CD4-positive, alpha-beta T cell treated with Interleukin-6 at 100 ng/mL for 8 hours (primary cell): Measurements from ENCODE around the gene PIRT.

Source experiments
- DNase-seq: peaks from one replicate; pipeline ENCODE4 v3.0.0-alpha.2; 2020; ENCODE audit warnings: mixed read lengths, low spot score

Gene PIRT

DNA sequence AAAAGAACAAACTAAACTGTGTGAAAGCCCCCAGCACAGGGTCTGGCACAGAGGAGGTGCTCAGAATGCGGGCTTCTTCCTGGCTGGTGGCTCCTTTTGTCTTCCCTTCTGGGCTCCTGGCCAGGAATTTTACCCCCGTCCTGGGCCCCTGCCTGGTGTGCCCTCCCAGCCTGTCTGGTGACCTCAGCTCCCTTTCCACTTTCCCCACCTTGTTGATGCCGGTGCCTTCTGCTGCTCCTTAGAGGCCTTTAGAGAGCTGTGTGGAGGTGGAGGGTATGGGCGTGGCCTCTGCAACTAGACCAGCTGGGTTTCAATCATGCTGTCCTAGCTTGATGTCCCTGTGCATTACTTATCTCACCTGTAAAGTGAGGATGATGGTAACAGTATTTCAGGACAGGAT lies 16.8 kb downstream of the PIRT start:
- DNase-seq = no peak

DNA sequence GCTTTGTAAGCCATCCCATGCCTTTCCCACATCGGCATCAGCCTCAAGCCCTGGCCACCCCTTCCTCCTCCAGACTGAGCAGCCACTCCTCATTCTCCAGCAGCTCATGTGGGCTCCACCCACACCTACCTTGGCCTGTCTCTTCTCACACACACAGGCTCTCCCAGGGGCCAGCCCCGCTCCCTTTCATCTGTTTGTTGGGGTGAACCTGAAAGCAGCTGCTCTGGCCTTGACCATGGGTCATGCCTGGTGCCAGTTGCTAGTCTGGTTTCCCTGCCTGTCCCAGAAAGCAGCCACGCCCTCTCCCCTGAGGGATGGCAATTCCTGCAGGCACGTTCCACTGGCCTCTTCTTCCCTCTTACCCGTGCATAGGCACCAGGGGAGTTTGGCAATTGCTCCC lies 22.6 kb downstream of the PIRT start:
- no peak for DNase-seq

DNA sequence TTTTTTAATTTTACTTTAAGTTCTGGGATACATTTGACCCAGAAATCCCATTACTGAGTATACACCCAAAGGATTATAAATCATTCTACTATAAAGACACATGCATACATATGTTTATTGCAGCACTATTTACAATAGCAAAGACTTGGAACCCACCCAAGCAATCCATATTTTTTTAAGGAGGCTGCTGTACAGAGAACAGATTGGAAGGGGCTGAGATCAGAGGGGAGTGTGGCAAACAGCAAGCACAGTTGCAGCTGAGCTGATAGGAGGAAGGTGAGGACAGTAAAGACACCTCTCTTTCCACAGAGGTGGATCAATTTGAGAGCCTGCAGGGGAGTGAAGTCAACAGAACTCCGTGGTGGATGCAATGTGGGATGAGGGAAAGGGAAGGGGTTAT lies 23.8 kb downstream of the PIRT start:
- DNase-seq = no peak

DNA sequence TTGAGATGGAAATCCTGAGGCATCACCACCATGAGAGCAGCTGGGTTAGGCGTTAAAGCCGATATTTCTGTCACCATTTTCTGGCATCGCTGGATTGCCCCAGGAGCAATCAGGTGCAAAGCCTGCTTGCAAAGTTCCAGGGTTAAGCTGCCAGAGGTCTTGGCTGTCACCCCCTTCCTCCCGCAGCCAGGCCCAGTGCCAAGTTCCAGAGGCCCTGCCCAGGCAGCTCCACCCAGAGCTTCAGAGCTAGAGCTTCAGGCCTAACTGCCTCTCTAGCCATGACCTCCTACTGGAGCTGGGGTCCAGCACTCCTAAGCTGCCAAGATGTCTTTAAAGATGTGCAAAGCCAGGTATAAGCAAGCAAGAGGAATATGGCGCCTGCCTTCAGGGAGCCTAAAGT lies 25.2 kb downstream of the PIRT start:
- DNase-seq = no peak

DNA sequence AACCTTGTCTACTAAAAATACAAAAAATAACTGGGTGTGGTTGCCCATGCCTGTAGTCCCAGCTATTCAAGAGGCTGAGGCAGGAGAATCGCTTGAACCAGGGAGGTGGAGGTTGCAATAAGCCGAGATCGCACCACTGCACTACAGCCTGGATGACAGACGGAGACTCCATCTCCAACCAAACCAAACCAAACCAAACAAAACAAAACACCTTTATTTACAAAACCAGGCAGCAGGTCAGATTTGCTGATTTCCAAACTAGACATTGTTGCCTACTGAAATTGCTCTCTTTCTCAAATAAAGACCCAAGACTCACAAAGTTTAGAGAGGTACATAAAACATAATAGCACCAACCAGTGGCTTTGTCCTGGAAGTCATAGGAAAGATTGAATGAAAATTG lies 28.3 kb downstream of the PIRT start:
- DNase-seq = no peak

DNA sequence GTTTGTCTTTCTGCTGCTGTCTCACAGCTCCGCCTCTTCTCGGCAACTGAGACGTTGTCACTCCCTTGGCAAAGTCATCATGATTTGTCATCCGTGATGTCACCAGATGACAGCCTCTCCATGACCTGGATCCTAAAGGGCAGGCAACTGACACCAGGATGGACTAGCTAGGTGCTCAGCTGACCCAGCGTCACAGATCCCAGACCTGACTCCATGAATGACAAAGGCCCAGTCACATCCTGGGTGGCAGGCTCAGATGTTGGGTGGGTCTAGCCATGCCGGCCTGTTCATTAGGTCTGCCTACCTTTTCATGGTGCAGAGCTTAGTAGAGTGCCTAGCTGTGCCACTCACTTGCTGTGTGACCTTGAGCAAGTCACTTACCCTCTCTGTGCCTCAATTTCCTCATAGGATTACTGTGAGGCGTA lies 30.2 kb downstream of the PIRT start:
- DNase-seq = no peak

DNA sequence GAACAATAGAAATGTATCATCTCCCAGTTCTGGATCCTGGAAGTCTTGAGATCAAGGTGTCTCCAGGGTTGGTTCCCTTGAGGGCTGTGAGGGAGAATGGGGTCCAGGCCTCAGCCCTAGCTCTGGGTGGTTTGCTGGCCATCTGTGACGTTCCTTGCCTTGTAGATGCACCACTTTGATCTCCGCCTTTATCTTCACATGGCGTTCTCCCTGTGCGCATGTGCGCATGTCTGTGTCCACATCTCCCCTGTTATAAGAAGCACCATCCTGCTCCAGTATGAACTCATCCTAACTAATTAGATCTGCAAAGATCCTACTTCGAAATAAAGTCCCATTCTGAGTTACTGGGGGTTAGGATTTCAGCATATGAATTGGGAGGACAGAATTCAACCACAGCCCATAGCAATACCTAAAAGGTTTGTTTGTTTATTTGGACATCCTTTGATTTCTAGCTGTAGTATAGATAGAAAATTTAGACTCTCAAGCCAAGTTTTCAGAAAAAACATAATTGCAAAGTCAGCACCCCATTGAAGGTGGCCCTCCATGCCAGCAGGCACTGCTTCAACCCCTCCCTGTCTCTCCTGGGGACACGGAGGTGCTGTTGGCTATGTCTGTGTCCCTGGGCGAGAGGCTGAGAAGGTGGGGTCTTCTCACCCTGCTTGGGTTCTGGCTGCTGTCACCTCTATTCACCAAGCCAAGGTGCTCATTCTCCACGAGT lies 31.2 kb downstream of the PIRT start:
- no peak for DNase-seq

DNA sequence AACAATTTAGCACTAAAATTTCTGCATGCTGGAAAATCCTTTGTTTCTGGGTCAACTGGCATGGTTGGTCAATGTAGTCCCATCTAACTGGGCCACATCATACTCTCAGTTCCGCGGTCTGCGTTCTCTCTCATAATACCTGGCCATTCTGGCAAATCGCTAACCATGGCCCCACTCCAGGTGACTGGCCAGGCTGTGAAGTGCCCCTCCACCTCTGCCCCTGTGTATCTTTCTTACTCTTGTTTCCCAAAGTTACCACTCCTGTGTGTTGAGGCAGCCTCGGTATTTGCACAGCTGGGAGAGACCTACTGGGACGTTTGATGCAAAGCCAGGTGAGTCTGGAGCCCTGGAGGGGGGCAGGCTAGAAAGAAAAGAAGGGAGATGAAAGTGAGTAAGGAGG lies 32.0 kb downstream of the PIRT start:
- DNase-seq = no peak

DNA sequence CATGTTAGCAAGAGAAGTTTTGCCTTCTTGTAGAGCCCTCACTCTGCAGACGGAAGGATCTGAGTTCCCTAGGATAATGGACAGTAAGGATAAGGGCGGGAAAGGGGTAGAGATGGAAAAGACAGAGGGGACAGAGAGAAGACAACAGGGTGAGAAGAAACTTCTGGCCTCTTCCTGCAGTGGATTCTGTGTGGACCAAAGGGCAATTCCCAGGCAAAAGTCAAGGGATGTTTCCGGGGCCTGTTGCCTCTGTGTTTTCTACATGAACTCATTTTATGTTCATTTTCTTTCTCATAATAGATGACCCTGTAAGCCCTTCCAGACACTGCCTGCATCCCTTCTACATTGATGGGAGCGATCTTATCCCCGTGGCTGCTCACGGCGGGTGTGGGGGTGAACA lies 33.3 kb downstream of the PIRT start:
- no peak for DNase-seq

DNA sequence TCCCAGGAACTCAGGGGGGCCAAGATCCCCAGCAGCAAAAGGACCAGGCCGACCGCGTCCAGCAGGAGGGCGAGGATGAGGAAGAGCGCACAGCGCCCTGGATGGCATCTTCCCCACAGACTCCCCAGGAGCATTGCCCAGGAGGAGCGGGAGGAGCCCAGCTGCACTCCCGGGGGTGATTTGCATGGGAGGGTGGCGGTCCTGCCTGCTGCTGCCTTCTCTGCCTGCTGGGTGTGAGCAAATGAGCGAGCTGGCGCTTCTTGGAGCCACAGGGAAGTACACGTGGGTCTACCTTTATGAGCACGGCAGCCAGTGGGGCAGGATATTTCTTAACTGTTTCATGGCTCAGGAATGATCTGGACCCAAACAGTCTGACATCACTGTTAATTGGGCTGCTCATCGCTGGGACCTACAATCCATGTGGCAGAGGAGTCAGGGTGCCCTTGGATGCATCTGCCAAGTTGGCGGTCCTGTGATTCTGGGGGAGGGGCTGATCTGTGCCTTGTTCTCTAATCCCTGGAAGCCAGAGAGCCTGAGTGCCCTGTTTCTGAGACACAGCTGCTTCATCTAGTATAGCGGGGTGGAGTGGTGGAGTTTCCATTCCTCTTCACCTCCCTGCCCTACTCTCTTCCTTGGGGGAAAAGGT lies 33.9 kb downstream of the PIRT start, which contains the start of gene TMEM238L:
TMEM238L (minus strand) TSS at position 270 of the 646 bp plus-strand sequence; CDS start at position 134, 136 bp downstream.
- no peak for DNase-seq

DNA sequence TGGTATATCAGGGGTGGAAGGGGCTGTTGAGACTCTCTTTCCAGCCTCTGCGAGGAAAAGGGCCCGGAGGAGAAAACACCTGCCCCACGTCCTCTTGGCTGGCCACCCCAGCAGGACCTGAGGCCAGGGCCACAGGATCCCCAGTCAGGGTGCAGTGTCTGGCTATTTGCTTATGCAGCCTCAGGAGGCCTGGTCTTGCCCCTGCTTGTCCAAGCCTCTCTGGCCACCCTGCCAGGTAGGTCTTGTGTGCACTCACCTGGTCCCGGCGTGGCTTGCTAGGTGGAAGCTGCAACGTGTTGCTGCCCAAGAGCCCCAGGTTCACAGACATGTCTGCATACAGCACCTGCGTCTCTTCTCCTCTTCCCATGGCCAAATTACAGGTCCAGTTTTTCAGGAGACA lies 34.5 kb downstream of the PIRT start:
- no peak for DNase-seq

DNA sequence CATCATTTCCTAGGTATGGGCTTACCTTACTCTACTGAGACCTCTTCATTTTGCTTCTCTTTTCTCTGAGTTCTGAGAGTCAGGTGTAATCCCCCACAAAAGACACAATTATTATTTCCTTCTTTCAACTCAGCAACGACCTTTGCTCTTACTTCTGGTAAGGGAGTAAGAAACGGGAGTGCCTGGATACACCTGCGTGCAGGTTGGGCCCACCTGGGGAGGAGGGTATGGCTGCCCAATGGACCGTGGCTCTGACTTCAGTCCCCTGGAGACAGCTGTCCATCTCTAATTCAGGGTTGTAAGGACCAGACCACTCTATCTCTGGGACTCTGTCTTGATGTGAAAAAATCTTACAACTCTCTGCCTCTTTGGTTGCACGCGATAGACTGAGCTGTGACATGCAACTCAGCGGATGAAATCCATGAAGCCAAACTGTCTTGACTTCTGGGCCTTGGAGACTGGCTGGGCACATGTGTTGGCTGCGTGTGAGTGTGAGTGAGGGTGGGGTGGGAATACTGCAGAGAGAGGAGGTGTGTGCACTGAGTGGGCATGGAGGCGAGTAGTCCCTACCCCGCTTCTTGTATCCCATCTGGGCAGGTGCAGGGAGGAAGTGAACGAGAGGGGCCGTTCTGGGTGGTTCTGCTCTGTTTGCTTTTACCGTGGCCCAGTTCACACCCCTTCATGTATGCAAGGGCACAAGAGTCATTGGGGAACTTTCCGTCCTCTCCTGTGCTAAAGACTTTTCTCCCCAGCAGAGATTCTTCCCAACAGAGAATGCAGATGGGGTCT lies 35.2 kb downstream of the PIRT start:
- no peak for DNase-seq

DNA sequence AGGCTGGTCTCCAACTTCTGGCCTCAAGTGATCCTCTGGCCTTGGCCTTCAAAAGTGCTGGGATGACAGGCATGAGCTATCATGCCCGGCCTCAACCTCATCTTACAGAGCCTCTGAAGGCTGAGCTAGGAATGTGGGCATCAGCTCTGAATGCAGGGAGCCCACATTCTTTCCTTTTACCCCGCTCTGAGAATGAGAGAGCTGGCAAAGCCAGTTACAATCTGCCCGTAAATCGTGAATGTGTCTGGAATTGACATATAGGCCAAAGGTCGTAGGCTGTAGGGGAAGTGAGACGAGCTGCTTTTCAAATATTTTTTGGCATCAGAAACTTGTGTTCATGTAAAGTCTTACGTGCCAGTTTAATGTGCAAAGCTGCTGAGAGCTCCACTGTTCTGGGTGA lies 38.5 kb downstream of the PIRT start:
- DNase-seq = no peak

DNA sequence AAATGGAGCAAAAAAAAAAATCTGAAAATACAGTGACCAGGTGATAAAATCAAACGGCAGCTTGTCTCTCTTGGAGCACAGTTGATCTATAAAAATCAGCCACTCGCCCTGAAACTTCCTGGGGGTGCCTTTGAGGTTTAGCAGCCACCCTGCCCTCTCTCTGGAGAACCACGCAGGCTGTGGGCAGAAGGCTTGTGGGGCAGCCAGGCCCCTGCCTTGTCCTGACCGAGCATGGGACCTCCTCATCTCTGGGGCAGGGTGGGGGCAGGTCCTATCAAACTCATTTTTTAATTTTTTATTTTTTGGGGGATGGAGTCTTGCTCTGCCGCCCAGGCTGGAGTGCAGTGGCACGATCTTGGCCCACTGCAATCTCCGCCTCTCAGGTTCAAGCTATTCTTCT lies 39.0 kb downstream of the PIRT start:
- no peak for DNase-seq

DNA sequence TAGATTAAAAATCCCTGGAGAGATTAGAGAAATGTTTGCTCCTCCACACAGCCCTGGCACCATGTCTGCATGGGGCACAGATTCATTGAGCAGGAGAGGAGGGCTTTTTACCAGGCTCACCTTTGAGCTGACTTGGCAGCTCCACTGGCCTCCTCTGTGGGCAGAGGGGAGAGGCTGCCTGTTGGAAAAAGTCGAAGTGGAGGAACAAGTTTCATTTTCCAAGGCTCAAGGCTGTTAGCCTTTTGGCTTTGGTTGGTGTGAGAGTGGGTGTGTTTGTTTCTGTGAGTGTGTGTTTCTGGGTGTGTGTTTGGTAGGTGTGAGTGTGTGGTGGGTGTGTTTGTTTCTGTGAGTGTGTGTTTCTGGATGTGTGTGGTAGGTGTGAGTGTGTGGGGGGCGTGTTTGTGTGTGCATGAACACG lies 39.5 kb downstream of the PIRT start:
- no peak for DNase-seq

DNA sequence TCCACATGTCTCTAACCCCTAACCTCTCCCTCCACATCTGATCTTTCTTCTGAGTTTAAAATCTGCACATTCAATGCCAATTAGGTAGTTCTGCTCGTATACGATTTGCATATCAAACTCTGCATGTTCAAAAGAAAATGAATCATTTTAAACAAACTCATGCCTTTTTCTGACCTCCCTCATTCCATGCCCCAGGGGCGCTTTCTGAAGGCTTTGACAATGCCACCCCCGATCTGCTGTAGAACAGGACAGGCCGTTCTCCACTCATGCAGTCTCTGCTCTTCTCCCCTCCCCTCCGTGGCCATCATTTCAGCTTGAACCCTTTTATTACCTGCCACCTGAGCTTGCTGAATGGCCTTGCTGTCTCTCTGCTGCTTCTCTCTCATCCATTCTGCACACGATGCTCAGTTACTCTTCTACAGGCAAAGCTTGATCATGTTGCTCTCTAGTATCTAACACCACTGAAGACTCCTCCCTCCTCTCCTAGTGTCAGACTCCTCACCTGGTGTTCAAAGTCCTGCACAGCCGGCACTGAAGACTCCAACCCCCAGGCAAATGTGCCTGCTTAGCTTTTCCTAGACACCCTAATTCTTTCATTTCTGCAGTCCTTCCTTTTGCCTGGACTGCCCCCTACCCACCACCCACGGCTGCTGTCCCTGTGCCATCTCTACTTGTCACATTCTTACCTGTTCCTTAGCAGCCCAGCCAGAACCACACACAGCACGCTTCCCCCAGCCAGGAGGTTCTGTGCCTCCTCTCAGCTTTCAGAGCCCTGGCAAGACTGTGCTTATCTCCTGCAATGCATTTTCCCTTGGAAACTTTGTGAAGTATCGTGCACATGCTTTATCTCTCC lies 40.2 kb downstream of the PIRT start:
- no peak for DNase-seq

DNA sequence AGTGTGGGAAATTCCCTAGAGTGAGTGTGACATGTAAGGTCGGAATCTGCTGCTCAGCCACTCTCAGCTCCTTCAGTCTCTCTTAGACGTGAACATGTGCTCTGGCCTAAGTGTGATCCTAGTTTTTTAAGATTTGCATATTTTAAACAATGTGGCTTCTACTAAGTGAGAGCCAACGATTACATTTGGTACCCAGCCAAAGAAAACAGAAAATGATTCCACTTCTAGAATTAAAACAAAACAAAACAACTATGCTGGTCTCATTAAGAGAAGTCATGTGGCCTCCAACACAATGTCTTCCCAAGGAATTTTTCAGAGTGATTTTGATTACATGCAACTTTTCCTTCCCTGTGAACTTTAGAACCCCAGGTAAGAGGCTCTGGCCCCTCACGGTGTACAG lies 44.1 kb downstream of the PIRT start:
- DNase-seq = no peak

DNA sequence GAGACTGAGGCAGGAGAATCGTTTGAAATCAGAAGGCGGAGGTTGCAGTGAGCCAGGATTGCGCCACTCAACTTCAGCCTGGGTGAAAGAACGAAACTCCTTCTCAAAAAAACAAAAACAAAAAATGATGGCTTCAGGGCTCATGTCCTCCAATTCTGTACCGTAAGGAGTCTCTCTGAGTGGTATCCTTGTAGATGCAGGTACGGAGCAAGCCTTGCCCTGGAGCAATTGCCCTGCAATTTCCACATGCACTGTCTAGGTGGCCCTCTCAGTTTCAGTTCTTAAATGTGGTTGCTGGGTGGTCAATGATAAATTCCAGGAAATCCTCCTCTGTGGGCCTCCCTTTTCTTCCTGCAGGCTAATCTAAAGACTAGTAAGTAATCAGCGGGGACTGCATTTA lies 44.6 kb downstream of the PIRT start:
- DNase-seq = no peak

DNA sequence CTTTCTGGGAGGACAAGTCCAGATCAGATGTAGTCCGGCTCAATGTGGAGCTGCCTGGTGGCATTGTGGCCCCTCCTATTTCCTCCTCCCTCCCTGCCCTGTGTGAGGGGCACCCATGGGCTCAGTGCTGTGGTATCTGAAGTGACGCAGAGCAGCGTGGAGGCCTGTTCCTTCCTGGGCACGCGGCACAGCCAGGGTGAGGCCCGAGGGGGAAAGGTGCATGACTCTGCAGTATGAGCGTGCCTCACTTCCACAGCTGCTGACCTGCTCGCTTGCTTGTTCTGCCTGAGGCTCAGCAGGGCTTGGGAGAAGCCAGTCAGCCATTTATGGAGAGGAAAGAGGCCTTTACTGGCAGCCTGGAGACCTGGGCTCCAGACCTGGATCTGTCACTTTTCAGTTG lies 45.7 kb downstream of the PIRT start:
- DNase-seq = no peak

DNA sequence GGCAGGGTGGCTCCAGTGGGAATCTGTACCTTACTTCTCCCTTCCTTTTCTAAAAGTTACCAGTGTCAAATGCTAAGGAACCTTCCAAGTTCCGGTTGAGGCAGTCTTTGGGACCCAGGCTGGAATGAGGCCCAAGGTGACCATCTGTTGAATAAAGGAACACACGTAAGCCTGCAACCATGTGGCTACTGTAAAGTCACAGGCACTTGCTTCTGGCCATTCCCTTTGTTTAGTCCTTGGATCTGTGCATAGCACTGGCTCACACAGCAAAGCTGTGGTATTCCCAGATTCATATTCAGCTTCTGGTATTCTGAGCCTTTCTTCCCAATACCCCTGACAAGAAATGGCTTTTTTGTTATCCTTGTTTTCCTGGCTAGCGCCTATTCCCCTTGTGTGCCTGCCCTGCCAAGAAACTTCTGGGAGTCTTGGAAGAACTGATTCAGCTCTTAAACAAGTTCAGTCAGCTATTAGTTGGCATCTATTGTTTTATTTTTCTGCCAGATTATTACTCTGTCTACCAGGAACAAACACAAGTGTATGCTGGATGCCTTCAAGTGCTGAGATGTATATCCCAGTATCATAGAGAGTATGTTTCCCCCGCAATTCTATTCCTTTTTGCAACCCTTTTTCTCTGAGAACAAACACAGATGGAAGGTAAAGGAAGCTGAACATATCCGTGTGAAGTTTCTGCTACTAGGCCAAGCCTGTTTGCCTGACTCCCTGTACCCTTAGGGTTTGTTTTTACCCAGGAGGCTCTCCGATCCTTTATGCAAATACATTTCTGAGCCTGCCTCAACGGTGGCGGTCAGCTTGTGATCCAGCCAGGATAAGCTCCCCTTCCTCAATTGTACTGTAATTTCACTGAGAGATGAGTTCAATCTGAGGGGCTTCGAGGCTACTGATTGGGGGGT lies 47.1 kb downstream of the PIRT start:
- DNase-seq = no peak

DNA sequence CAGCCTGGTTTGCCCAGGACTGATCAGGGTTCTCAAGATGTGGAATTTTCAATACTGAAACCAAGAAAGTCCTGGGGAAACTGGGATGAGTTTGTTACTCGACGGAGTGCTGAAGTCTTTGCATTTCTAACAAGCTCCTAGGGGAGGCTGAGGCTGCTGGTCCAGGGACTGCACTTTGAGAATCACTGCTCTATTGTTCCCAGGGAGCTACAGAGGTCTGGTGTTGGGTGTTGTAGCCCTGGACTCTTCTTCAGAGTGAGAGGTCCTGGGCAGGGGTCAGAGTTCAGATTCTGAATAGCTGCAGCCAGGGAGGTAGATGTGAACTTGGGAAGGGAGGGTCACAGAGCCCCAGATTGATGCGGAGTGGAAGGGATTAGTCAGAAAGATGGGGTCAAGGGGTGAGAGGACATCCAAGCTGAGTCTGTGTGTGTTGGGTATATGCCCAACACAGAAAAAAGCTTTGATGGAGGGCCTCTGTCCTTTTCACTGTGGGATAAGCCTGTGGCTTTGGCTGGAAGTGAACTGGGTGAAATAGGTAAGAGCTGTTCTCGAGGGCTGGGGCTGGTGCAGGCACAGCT lies 48.1 kb downstream of the PIRT start:
- DNase-seq = no peak
